RWPE1 (cell line): ENCODE measurements around the gene CD200R1L.
"Not testable (repeated sequence)": the region's sequence is repeated elsewhere in the genome, so short reads cannot be mapped to it uniquely, and the experiment has no call there.

Experiments used
- CTCF ChIA-PET: fragments of 350-600 bp; sonication (Branson Sonifier 250); formaldehyde crosslinking; extraction: SDS; loops from one replicate; lab custom pipeline; 2021; lab: Yijun Ruan, JAX
- POLR2A ChIA-PET: fragments of 400-600 bp; formaldehyde crosslinking; extraction: SDS; loops from one replicate; lab custom pipeline; 2020; ENCODE audit warnings: antibody characterized with exemption; ENCODE audit not compliant: low non-redundant PET; lab: Yijun Ruan, JAX
- DNase-seq: peaks from one replicate; pipeline ENCODE4 v3.0.0; 2012; ENCODE audit warnings: low spot score
- H3K27ac ChIP-seq: fragments of 450-650 bp; 2 replicates; pipeline ENCODE4 v1.5.1; 2017
- CTCF ChIP-seq: fragments of 450-650 bp; conservative IDR thresholded peaks from 2 replicates; pipeline ENCODE4 v1.5.1; 2017; ENCODE audit warnings: low read depth, mild to moderate bottlenecking

The CD200R1L gene

GRCh38 chr3:112858410-112859069 is 11.9 kb upstream of the CD200R1L start:
- no peak overlapping the region for H3K27ac ChIP-seq
- ChIA-PET CTCF (interaction anchor here (0.7 kb wide), 1 partner anchor 44 kb away, joined by 3 read pairs; no protein-coding TSS in a partner anchor), POLR2A (no interaction called here)
- TF ChIP-seq CTCF: no peak
- DNase-seq: no peak

- no peak for DNase-seq
- ChIA-PET POLR2A (no interaction called here), CTCF (no interaction called here)
- H3K27ac ChIP-seq: no peak overlapping the region
- TF ChIP-seq CTCF: no peak
These were observed 10.9 kb upstream of the CD200R1L start for GRCh38 chr3:112857526-112857925.

GRCh38 chr3:112856537-112856936 is 9.9 kb upstream of the CD200R1L start:
- POLR2A ChIA-PET: no interaction called here
- CTCF ChIA-PET: no interaction called here

DNA sequence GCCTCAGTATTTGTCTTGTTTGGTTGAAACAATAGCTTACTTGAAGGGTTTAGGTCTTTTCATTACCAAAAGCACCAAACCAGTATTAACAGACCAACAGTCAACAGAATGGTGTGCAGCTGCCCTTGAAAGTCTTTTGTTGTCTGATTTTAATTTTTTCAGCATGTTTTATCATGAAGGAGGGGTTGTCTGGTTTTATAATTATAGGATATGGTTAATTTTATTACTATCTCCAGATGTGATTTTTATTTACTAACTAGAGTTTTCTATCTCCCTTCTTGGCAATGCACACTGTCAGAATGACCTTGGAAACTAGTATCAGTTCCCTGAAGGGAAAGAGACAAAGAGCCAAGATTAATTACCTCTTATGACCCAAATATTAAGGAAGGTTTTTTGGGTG is 9.2 kb upstream of the CD200R1L start:
- TF ChIP-seq CTCF: no peak
- ChIA-PET POLR2A (no interaction called here), CTCF (no interaction called here)
- no peak overlapping the region for H3K27ac ChIP-seq
- no peak for DNase-seq

More at GRCh38 chr3:112856537-112856936, 9.9 kb upstream of the CD200R1L start:
- no peak overlapping the region for H3K27ac ChIP-seq
- no peak for TF ChIP-seq CTCF
- no peak for DNase-seq

GRCh38 chr3:112855074-112855473 is 8.4 kb upstream of the CD200R1L start:
- DNase-seq, POLR2A ChIA-PET, H3K27ac ChIP-seq: not testable (repeated sequence)
- CTCF ChIA-PET: interaction anchor here (0.6 to 1.1 kb wide), 2 partner anchors 193 to 235 kb away, joined by 3 read pairs; no protein-coding TSS in a partner anchor

DNA sequence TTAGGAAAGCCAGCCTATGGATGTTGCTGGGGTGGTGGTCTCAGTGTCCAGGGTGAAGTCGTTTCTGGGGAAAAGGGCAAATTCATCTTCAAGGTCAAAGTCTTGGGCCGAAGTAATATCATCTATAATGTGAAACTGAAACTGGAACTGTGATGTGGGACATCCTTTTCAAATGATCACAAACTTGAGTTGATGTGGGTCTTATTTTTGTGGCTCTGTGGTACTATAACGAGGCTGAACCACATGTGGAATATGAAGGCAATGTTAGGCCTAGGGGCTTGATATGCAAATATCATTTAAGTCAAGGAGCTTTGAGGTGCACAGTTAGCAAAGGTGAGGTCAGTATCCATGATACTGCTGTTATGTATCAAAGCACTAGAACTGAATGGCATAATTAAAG is 1.5 kb upstream of the CD200R1L start:
- TF ChIP-seq CTCF: no peak
- ChIA-PET POLR2A (no interaction called here), CTCF (no interaction called here)
- no peak for DNase-seq
- H3K27ac ChIP-seq: no peak overlapping the region

DNA sequence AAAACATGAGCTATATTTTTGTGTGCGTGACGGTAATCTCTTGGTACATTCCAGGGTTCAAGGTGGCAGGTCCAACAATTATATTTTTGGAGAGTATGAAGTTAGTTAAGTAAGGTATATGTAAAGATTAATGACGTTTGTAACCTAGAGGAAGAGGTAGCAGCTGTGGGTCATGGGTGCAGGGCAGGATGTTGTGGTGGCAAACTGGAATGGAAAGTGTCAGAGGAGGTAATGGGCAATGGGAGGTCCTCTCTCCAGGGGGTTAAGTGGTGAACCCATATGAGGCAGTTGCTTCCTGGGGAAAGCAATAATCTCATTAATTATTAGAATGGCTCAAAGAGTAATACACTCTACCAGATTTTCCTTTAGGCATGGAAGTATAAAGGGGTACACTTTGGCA is 1.0 kb upstream of the CD200R1L start:
- POLR2A ChIA-PET: no interaction called here
- H3K27ac ChIP-seq: no peak overlapping the region
- CTCF ChIA-PET: no interaction called here

More for the DNA sequence above, 1.0 kb upstream of the CD200R1L start:
- TF ChIP-seq CTCF: no peak
- DNase-seq: no peak
